Measurements from ENCODE around the gene IL1RAPL2. TPM values are rescaled to one million over a fixed set of nuclear protein-coding genes. Genes with fewer than 3 reads are reported as not detected.

Gene IL1RAPL2
- total RNA-seq, 4 donors from 2014 or later = 0.50 to 1.3 (median 0.67) TPM

GRCh38 chrX:105697984-105698781, 1132.2 kb downstream of the IL1RAPL2 start:
- H3K4me1 ChIP-seq = no peaks in the 10 kb centered on the region
- H3K36me3 ChIP-seq = no peaks in the 10 kb centered on the region
- H3K4me3 ChIP-seq = no peak overlapping the region
- no peak for TF ChIP-seq CTCF (IDR thresholded peaks at IDR 0.05)
- TF ChIP-seq POLR2A (IDR thresholded peaks at IDR 0.05; ENCODE audit: low read depth) = no peak
- no peak for TF ChIP-seq POLR2AphosphoS5 (IDR thresholded peaks at IDR 0.05)
- TF ChIP-seq EP300 (IDR thresholded peaks at IDR 0.05) = no peak
- no peaks in the 10 kb centered on the region for H3K27me3 ChIP-seq
- H3K9me3 ChIP-seq = no peaks in the 10 kb centered on the region
- intact Hi-C loops (cut with DNase I) = no loop called here
- WGBS = 58% methylated on average over 2 of the region's 2 CpGs
- no peak for DNase-seq (ENCODE audit: extremely low spot score)
- no peak overlapping the region for H3K27ac ChIP-seq (replicated peaks in 1 of 4)

- H3K27ac ChIP-seq (replicated peaks in 1 of 4) = no peak overlapping the region
- H3K36me3 ChIP-seq = no peaks in the 10 kb centered on the region
- H3K27me3 ChIP-seq = no peaks in the 10 kb centered on the region
- no peak for DNase-seq (ENCODE audit: extremely low spot score)
- intact Hi-C loops (cut with DNase I) = no loop called here
- TF ChIP-seq EP300 (IDR thresholded peaks at IDR 0.05) (no peak), POLR2AphosphoS5 (IDR thresholded peaks at IDR 0.05) (no peak), POLR2A (IDR thresholded peaks at IDR 0.05; ENCODE audit: low read depth) (no peak), CTCF (IDR thresholded peaks at IDR 0.05) (no peak)
- 55% methylated on average over 1 of the region's 1 CpG for WGBS
- H3K9me3 ChIP-seq = no peaks in the 10 kb centered on the region
- H3K4me1 ChIP-seq = no peaks in the 10 kb centered on the region
- no peak overlapping the region for H3K4me3 ChIP-seq
Measured at GRCh38 chrX:105700331-105700730, 1134.3 kb downstream of the IL1RAPL2 start.

GRCh38 chrX:105701310-105702052, 1135.5 kb downstream of the IL1RAPL2 start:
- Histone ChIP-seq H3K27me3 (no peaks in the 10 kb centered on the region), H3K27ac (replicated peaks in 1 of 4) (no peak overlapping the region), H3K4me3 (no peak overlapping the region), H3K9me3 (no peaks in the 10 kb centered on the region), H3K4me1 (no peaks in the 10 kb centered on the region), H3K36me3 (no peaks in the 10 kb centered on the region)
- TF ChIP-seq POLR2A (IDR thresholded peaks at IDR 0.05; ENCODE audit: low read depth) = no peak
- no peak for TF ChIP-seq CTCF (IDR thresholded peaks at IDR 0.05)
- no peak for DNase-seq (ENCODE audit: extremely low spot score)
- WGBS = 68% methylated on average over 3 of the region's 3 CpGs
- intact Hi-C loops (cut with DNase I) = no loop called here

- H3K4me3 ChIP-seq = no peak overlapping the region
- no peaks in the 10 kb centered on the region for H3K27me3 ChIP-seq
- intact Hi-C loops (cut with DNase I) = no loop called here
- H3K4me1 ChIP-seq = no peaks in the 10 kb centered on the region
- no peak overlapping the region for H3K27ac ChIP-seq (replicated peaks in 1 of 4)
- TF ChIP-seq POLR2AphosphoS5 (IDR thresholded peaks at IDR 0.05) (no peak), CTCF (IDR thresholded peaks at IDR 0.05) (no peak), POLR2A (IDR thresholded peaks at IDR 0.05; ENCODE audit: low read depth) (no peak), EP300 (IDR thresholded peaks at IDR 0.05) (no peak)
- WGBS = 55% methylated on average over 2 of the region's 2 CpGs
- no peaks in the 10 kb centered on the region for H3K9me3 ChIP-seq
- H3K36me3 ChIP-seq = no peaks in the 10 kb centered on the region
- DNase-seq (ENCODE audit: extremely low spot score) = no peak
Measured at GRCh38 chrX:105703876-105704275, 1137.9 kb downstream of the IL1RAPL2 start.

Data from esophagus muscularis mucosa (tissue), 4 donors.